Measurements from ENCODE around the gene PRDM11.
A peak's percentile ranks its signal among the peaks of the same experiment; 100 is the strongest.

PRDM11 gene

GRCh38 chr11:45158210-45158731, 11.8 kb downstream of the PRDM11 start:
- DNase-seq: no peak

DNA sequence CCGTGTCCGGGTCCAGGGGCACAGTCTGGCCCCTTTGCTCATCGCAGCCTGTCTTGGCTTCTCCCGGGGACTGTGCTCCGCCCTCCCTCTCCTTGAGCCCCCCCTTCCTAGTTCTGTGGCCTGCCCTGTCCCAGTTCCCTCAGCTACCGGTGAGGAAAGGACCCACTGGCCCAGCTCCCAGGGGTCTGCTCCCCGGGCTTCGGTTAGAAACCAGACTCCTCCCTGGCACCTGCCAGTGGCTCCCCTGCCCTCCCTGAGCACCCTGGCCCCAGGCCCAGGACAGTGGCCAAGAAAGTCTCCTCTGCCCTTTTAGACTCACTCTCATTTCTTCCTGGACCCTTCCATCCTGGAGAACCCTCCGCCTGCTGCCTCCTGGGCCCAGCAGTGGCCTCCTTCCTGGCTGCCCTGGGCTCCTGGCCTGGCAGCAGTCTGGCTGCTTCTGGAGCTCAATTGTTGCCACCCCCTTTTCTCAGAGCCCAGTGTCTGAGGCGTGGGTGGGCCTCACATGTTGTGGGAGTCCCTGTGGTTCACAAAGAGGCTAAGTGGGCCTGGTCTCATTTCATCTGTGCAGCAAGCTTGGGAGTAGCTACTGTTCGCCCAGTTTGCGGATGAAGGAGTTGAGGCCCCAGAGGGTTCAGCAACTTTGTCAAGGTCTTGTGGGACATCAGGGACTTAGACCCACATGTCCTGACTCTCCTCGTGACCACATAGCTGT, 12.6 kb downstream of the PRDM11 start:
- DNase-seq: no peak

- DNase-seq: no peak
Observed at GRCh38 chr11:45159781-45160365, 13.4 kb downstream of the PRDM11 start.

DNA sequence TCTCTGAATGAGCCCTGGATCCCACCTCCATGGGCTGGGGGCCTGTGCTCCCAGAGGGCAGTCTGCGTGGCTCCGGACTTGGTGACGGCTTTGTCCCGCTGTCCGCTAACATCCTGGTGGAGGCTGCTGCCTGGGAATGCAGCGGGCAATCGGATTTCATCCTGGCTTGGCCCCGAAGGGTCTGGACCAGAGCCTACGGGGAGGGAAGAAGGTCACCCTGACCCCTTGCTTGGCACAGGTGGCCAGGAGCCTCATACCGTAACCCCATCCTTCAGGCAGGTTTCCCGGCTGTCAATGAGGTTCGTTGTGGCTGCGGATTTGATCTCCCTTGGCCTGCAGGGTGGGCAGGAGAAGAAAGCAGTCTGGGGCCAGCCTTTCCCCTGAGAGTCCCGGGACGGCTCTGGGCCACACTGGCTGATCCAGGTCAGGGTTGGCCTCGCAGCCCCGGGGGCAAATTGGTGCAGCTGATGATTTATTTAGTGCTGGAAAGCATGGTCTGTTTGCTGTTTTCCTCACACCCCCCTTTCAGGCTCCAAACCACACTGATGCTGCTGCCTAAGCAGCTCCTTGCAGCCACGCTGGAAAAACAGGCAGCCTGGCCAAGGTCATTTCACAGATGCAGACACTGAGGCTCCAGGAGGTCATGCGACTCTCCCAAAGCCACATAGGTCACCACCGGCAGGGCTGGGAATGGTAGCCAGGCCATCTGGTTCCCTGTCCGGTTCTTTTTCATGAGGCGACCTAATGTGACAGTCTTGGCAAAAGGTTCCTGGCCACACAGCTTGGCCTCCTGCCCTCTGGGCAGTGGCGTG, 15.0 kb downstream of the PRDM11 start:
- DNase-seq: no peak

DNA sequence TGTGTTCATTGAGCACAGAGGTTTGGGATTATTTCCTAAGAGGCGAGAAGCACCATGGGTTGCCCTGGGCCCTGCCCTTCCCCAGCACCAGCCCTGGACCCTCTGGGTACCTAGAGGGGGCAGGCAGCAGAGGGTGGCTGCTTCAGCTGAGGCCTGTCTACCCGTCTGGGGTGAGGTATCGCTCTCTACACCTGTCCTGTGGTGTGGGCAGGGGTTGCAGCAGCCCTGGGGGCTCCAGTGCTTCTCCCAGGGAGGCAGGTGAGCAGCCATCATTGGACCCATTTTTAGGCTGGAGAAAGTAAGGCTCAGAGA, 15.6 kb downstream of the PRDM11 start:
- no peak for DNase-seq

DNA sequence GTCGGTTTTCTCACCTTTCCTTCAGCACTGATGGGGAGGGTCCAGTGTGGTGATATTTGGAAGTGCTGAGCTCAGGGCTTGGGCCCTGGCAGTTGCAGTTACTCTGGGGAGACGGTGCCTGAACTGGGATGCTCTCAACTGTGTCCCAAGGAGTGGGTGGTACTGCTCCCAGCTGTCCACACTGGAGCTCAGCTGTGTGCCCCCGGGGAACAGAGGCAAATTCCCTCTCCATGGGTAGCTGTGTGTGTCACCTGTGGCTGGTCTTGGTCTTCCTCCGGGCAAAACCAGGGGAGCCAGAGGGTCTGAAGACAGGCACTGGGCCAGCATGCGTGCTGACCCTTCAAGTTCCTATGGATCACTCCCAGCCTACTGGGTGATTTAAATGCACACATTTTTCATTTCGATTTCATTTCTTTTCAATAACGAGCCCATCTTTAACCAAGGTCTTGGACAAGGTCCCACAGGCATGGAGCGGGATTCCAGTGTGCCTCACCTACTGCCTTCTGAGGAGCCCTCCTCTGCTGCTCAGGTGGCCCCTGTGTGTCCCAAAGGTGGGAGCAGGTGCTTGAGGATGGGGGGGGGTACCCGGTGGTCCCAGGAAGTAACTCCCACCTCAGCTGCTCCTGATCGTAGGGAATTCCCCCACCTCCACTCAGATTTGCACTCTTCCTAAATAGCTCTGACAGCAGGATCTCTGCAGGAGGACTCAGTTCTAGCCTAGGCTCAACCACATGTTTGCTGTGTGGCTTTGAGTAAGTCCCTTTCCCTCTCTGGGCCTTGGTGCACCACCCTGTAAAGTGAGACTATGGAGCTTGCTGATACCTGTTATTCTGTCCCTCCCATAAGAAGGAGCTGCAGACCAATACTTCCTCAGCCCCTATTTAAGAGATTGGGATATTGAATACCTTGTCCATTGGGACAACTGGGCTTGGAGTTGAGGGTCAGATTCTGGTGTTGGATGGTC, 16.8 kb downstream of the PRDM11 start:
- no peak for DNase-seq

- no peak for DNase-seq
Observed at GRCh38 chr11:45163956-45164575, 17.6 kb downstream of the PRDM11 start.

DNA sequence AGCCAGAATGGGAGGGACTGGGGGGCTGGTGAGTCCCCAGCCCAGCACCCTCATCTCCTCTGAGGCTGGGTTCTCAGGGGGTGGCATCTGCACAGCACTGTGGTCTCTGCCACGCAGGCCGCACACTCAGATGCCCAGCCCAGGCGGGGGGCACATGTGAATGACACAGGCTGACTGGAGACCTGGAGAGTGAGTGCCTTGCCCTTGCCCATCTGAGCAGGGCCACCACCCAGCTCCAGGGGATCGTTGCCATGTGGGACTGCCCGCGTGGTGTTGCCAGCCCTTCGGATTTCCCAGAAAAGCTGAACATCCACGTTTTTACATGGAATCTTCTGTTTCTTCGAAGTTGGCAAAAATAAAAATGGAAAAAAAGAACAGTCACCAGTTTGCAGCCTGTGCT, 18.9 kb downstream of the PRDM11 start:
- no peak for DNase-seq

DNA sequence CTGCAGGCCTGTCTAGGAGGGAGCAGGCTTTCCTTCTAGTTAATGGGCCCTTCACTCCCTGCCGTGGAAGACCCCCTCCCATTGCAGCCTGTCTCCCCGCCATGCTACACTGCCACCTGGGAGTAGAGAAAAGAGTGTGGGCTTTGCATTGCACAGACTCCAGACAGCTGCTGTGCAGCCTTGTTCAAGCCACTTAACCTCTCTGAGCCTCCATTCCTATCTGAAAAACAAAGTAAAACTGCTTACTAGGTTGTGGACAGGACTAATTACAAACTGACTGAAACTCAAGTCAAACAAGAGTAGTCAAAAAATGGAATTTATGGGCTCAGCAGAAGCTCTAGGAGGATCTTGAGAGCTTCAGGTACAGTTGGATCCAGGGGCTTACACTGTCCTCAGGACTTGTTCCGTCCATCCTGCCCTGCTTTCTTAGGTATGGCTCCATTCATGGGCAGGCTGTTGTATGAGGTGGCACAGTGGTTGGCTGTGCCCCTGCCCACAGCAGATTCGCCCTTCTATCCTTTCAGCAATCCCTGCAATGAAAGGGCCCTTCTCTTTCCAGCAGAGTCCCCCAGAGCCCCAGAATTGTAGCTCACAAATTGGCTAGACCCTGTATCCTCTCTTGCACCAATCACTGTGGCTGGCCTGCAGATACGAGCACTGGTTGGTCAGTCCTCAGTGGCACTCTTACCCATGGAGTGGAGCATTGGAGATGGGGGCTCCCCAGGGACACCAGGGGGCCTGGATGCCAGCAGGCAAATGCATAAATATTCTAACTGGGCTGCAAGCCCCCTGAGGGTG, 19.6 kb downstream of the PRDM11 start:
- DNase-seq: no peak

DNA sequence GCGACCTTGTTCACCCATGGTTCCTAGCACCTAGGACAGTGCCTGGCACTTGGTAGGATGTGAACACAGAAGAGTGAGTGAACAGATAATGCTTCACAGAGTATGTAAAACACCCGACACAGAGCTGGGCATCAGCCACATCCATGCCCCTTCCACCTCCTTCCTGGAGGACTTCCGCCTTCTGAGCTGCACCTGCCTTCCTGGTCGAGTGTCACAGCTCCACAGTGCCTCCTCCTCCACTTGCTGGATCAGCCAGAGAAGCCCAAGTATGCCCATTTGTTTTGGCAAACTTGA, 20.1 kb downstream of the PRDM11 start:
- DNase-seq: no peak

- no peak for DNase-seq
Observed at GRCh38 chr11:45167283-45167682, 20.8 kb downstream of the PRDM11 start.

DNA sequence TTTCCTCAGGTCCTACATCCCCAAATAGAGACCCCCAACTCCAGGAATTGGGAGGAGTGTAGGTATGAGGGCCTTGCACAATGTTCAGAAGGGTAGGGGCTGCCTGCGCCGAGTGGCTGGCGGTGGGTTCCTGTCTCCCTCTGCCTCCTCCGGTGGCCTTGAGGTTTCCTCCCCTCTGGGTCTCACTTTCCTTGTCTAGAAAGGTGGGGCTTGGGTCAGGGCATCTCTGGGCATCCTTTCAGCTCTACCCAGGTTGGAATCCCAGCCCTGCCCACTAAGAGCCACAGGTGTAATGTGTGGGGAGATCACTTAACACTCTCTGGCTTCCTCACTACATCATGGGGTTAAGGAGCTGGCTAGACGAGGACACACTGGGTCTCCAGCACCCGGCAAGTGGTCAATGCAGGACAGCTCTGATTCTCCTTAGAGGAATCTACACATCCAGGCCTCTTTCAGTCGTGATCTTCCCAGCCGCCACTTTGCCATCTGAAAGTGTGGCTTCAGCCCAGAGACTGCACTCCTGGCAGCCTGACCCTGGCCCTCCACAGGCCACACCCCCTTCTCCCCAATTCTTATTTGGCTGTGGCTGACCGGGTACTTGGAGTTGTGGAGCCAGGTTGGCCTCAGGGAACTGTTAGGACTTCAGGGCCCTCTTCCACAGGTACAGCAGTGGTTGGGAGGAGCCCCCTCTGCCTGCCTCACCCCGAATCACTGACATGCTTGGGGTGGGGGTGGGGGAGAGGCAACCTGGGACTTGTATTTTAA, 22.1 kb downstream of the PRDM11 start:
- no peak for DNase-seq

GRCh38 chr11:45169310-45170072, 23.1 kb downstream of the PRDM11 start:
- no peak for DNase-seq

DNA sequence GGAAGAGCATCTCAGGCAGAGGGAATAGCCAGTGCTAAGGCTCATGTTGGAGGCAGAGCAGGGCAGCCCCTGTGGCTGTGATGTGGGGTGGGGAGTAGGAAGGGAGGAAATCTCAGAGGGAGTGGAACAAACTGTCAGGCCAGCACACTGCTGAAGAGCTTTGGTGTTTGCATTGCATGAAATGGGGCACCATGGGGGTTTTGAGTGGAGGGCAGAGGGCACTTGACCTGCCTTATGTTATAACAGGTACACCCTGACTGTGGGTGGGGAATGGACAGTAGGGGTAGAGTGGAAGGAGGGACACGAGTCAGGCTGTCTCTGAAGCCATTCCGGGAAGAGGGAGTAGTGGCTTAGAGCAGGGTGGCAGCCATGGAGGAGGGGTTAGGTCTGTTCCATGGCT, 24.0 kb downstream of the PRDM11 start:
- no peak for DNase-seq

DNA sequence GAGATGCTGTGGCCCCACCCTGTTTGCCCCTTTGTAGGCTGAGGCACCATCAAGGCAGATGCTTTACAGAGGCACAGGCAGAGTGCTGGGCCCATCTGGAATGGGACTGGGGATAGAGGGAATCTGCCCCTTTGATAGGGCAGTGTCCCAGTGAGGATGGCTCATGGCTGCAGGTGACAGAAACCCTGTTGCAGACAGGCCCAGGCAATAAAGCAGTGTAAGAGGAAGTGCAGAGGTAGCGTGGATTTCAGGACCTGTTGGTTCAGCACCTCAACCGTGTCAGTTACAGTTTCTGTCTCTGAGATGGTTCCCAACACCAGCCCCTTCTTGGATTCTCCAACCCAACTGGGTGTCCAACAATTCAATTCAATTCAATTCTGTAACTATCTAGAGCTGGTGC, 25.1 kb downstream of the PRDM11 start:
- no peak for DNase-seq

GRCh38 chr11:45173064-45173463, 26.6 kb downstream of the PRDM11 start:
- no peak for DNase-seq

DNA sequence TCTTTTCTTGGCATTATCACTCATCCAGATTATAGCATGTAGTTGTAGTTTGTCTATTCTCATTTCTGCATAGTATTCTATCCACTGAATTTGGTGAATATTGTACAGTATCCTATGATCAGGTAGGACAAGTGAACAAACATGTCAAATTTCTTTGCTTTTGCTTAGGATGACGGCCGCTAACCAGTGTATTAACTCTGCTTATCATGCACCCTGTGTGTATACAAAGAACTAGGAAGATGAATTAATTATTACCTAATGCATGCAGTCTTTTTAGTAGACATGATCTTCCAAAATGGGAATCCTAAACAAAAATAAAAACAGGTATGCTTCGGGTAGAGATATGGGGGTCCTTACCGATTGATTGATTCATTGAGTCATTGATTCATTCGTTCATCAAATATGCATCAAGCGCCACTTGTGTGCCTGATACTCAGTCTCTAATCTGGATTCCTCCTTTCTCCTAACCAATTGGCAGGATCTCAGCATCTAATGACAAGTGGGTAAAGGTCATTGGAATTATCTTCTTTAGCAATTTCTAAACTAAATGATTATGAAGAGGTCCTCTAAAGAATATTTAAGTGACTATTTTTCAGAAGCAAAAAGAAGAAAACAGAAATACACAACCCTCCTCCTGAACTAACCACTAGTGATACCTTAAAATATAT, 27.9 kb downstream of the PRDM11 start:
- no peak for DNase-seq

- DNase-seq: no peak
Observed at GRCh38 chr11:45174963-45175362, 28.5 kb downstream of the PRDM11 start.

- peak; percentile 57 for DNase-seq
Observed at GRCh38 chr11:45176996-45177395, 30.6 kb downstream of the PRDM11 start.

- DNase-seq: no peak
Observed at GRCh38 chr11:45178223-45178622, 31.8 kb downstream of the PRDM11 start.
